Brain microvascular endothelial cell (primary cell): ENCODE results near the gene SAFB2.

ENCODE experiments used
- DNase-seq: peaks from one replicate; pipeline ENCODE4 v3.0.0-alpha.2; 2020
- H3K27ac ChIP-seq: fragments of 250-450 bp; sonication (Bioruptor Pico); 2 replicates; pipeline ENCODE4 v1.5.1; 2020; ENCODE audit warnings: mild to moderate bottlenecking, moderate library complexity
- H3K27me3 ChIP-seq: fragments of 250-450 bp; sonication (Bioruptor Pico); replicated peaks from 2 replicates; pipeline ENCODE4 v1.5.1; 2020; ENCODE audit warnings: mild to moderate bottlenecking
- H3K36me3 ChIP-seq: fragments of 250-450 bp; sonication (Bioruptor Pico); replicated peaks from 2 replicates; pipeline ENCODE4 v1.5.1; 2020; ENCODE audit warnings: mild to moderate bottlenecking
- H3K4me3 ChIP-seq: 2 replicates; pipeline ENCODE4 v1.5.1; 2011; ENCODE audit warnings: low read depth, mild to moderate bottlenecking, control low read depth, low read length, moderate library complexity
- in situ Hi-C: cut with HindIII; loops from 2 replicates; pipeline ENCODE4 v1.10.0; 2017; ENCODE audit warnings: low sequenced_read_pairs, low pct_ligation_motif_present
- TF ChIP-seq, protein P1 (sequence below): IDR thresholded peaks from 2 replicates; pipeline ENCODE4 v1.5.1; 2011; ENCODE audit warnings: low read depth, mild to moderate bottlenecking, moderate library complexity, low read length, control low read depth, inconsistent platforms; ENCODE audit errors: missing control alignments

The SAFB2 gene

DNA sequence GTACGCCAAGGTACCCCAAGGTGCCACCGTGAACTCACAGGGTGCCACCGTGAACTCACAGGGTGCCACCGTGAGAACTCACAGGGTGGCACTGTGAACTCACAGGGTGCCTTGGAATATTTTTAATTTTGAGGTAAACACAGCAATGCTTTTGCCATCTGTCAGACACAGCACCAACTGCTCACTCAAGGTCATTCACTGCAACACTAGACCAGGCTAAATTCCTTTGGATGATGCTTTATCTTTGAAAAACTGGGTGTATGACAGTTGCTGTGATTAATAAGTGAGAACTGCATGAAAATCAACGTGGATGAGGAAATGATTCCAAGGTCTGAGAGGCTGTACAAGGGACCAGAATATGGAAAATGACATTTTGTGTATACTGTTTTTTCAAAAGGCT, 18.9 kb downstream of the SAFB2 start:
- no peak overlapping the region for H3K27ac ChIP-seq
- in situ Hi-C loops = no loop called here
- H3K27me3 ChIP-seq = no peaks in the 10 kb centered on the region
- no peak for DNase-seq
- TF ChIP-seq, protein P1, sequence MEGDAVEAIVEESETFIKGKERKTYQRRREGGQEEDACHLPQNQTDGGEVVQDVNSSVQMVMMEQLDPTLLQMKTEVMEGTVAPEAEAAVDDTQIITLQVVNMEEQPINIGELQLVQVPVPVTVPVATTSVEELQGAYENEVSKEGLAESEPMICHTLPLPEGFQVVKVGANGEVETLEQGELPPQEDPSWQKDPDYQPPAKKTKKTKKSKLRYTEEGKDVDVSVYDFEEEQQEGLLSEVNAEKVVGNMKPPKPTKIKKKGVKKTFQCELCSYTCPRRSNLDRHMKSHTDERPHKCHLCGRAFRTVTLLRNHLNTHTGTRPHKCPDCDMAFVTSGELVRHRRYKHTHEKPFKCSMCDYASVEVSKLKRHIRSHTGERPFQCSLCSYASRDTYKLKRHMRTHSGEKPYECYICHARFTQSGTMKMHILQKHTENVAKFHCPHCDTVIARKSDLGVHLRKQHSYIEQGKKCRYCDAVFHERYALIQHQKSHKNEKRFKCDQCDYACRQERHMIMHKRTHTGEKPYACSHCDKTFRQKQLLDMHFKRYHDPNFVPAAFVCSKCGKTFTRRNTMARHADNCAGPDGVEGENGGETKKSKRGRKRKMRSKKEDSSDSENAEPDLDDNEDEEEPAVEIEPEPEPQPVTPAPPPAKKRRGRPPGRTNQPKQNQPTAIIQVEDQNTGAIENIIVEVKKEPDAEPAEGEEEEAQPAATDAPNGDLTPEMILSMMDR = no peak
- peaks cover 86% of the 10 kb centered on the region for H3K36me3 ChIP-seq
- no peak overlapping the region for H3K4me3 ChIP-seq

DNA sequence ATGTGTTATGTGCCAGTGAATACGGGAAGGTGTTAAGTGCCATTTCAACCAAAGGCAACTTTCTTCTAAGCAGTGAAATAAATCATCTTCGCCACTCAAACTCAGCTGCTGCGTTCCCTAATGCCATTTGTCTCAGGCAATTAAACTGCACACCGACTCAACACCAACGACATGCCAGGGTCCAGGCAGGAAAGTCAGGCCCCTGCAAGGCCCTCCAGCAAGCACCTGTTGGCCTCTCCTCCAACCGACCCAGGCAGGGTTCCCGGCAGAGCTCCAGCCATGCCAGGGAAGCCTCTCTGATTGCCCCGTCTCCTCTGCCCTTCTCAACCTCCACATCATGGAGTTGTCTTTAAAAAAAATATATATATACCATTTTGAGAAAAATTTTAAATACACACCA, 21.8 kb downstream of the SAFB2 start:
- Histone ChIP-seq H3K27ac (no peak overlapping the region), H3K36me3 (peaks cover 86% of the 10 kb centered on the region), H3K4me3 (no peak overlapping the region), H3K27me3 (no peaks in the 10 kb centered on the region)
- no peak for DNase-seq
- TF ChIP-seq, protein P1 = no peak
- in situ Hi-C loops = no loop called here

DNA sequence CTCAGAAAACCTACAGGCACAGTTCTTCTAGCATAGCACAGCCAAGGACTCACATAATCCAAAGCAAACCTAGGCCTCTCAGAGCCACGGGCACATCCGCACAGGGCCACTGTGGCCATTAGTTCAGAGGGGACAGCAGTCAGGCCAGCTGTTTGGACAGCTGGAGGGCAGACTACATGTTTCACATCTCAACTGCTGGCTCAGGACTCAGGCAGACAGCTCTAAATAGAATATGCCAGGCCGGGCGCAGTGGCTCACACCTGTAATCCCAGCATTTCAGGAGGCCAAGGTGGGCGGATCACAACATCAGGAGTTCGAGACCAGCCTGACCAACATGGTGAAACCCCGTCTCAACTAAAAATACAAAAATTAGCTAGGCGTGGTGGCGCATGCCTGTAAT, 26.8 kb downstream of the SAFB2 start:
- Histone ChIP-seq H3K4me3 (no peak overlapping the region), H3K27ac (no peak overlapping the region), H3K36me3 (peaks cover 90% of the 10 kb centered on the region), H3K27me3 (no peaks in the 10 kb centered on the region)
- TF ChIP-seq, protein P1 = no peak
- no peak for DNase-seq
- in situ Hi-C loops = no loop called here

DNA sequence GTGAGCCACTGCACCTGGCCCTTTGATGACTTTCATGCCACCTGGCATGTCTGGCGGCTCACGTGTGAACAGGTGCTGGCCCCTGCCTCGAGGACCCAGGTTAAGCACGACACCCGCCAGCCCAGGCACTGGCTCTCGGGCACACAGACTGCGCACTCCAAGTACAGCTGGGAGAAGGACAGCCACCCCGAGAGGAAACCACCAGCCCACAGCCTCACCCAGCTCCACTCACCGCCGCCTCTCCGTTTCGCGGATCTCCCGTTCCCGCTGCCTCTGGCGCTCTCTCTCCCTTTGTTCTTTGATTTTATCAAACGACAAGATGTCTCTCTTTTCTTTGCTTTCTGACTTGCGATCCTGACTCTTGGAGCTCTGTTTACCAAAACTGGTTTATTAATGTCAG, 27.4 kb downstream of the SAFB2 start:
- H3K36me3 ChIP-seq = peaks cover 90% of the 10 kb centered on the region
- in situ Hi-C loops = no loop called here
- TF ChIP-seq, protein P1 = no peak
- H3K27ac ChIP-seq = no peak overlapping the region
- H3K27me3 ChIP-seq = no peaks in the 10 kb centered on the region
- no peak overlapping the region for H3K4me3 ChIP-seq
- no peak for DNase-seq

DNA sequence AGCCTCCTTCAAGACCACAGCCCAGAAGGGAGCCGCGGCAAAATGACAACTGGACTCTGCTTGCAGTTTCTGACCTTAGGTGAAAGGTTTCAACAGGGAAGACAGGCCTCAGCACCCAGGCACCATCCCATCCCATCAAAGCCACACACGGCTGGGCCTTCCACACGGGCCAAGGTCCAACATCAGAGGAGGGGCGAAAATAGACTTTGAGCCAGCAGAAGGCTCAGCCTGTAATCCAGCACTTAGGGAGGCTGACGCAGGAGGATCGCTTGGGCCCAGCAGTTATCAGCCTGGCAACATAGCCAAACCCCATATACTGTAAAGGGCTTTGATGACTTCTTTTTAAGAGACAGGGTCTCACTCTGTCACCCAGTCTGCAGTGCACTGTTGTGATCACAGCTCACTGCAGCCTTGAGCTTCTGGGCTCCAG, 28.0 kb downstream of the SAFB2 start:
- Histone ChIP-seq H3K27me3 (no peaks in the 10 kb centered on the region), H3K4me3 (no peak overlapping the region), H3K36me3 (peaks cover 90% of the 10 kb centered on the region), H3K27ac (no peak overlapping the region)
- TF ChIP-seq, protein P1 = no peak
- in situ Hi-C loops = no loop called here
- DNase-seq = no peak

DNA sequence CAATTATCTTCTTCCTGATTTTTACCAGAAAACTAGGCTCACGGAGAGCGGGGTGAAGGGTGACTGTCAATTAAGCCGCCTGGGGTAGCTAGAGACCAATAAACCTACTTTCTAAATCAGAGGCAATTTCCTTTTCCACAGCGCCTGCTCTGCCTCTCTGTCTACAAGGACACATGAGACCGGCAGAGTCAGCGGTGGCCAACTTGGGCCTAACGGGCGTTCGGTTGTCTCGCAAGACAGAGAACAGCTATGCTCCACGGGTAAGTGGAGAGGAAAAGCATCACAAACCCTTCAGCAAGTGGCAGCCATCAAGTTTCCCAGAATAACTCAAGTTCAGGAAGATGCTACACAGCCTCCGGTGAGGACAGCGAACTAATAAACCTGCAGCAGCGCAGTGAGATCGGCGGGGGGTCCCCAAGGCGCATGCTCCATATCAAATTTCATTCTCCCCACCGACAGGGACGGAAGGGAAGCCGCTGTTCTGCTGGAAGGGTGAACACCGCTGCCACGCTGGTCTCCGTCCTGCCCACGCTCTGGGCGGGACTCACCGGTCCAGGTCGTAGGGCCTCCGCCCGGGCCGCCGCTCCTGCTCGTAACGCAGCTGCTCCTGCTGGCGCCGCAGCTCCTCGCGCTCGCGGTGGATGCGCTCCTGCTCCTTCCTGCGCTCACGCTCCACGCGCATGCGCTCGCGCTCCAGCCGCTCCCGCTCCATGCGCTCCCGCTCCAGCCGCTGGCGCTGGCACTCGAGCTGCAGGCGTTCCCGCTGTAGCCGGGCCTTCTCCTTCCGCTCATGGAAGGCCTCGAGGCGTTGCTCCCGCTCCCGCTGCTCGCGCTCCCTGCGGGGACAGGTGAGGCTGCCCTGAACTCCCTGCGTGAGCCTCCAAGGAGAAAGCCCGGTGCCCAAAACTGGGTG, 29.0 kb downstream of the SAFB2 start:
- Histone ChIP-seq H3K27me3 (no peaks in the 10 kb centered on the region), H3K36me3 (peaks cover 90% of the 10 kb centered on the region), H3K27ac (no peak overlapping the region), H3K4me3 (no peak overlapping the region)
- TF ChIP-seq, protein P1 = no peak
- in situ Hi-C loops = no loop called here
- no peak for DNase-seq
